GM10266 (cell line): ENCODE results near the gene SLC12A1.
"Not testable (repeated sequence)": the region's sequence is repeated elsewhere in the genome, so short reads cannot be mapped to it uniquely, and the experiment has no call there.

ENCODE experiments used
- DNase-seq: peaks from one replicate; pipeline ENCODE4 v3.0.0; 2012; ENCODE audit errors: extremely low spot score
- TF ChIP-seq, protein P1 (sequence below): IDR thresholded peaks from 2 replicates; pipeline ENCODE4 v1.5.1; 2012; ENCODE audit warnings: mild to moderate bottlenecking, low read depth; ENCODE audit not compliant: control insufficient read depth, insufficient read depth; ENCODE audit errors: missing control alignments

The SLC12A1 gene

DNA sequence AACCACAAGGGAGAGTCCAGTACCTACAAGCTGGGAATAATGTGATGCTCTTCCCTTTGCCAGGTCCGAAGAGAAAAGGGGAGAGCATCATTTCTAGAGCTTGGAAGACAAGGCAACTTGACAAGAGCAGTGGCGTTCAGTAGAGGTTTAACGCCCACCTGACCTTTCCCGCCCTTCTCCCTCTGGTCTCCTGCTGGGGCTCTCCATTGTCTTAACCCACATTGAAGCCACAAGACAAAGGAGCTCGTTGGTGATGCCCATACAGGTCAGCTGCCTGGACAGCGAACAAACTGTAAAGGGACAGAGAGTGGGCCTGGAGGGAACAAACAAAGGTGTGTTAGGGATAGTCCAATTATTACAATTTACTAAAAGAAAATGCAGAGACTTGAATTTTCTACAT lies 112.0 kb downstream of the SLC12A1 start:
- no peak for DNase-seq
- TF ChIP-seq, protein P1, sequence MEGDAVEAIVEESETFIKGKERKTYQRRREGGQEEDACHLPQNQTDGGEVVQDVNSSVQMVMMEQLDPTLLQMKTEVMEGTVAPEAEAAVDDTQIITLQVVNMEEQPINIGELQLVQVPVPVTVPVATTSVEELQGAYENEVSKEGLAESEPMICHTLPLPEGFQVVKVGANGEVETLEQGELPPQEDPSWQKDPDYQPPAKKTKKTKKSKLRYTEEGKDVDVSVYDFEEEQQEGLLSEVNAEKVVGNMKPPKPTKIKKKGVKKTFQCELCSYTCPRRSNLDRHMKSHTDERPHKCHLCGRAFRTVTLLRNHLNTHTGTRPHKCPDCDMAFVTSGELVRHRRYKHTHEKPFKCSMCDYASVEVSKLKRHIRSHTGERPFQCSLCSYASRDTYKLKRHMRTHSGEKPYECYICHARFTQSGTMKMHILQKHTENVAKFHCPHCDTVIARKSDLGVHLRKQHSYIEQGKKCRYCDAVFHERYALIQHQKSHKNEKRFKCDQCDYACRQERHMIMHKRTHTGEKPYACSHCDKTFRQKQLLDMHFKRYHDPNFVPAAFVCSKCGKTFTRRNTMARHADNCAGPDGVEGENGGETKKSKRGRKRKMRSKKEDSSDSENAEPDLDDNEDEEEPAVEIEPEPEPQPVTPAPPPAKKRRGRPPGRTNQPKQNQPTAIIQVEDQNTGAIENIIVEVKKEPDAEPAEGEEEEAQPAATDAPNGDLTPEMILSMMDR = no peak

DNA sequence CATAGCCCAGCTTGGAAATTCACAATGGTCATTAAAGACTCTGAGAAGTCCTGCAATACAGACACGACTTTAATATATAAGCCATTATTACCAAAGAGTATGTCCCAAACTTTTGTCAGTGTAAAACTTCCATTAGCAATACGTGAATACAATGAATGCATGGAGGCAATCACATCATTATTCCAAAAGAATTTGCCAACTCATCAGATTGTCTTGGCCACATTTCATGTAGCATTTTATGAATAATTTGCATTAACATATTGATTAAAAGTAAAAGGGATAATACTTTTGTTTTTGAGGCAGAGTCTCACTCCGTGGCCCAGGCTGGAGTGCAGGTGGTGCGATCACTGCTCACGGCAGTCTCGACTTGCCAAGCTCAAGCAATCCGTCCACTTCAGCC lies 117.2 kb downstream of the SLC12A1 start:
- no peak for DNase-seq
- TF ChIP-seq, protein P1 = no peak

DNA sequence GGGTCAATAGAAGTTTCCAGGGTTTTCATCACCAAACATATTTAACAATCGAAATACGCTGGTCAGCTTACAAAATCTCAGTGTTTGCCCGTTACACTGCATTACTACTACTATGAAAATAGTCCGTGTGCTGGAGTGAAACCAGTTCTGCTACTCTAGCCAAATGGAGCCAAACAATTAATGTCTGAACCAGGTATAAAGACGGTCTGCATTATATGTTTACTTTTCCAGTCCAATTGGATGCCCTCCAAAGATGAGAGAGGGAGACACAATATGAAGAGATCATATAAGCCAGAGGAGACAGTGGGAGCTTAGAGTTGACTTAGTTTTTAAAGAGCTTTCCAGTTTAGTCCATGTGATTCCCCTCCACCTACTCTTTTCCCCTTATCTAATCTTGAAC lies 118.8 kb downstream of the SLC12A1 start:
- TF ChIP-seq, protein P1 = no peak
- no peak for DNase-seq

DNA sequence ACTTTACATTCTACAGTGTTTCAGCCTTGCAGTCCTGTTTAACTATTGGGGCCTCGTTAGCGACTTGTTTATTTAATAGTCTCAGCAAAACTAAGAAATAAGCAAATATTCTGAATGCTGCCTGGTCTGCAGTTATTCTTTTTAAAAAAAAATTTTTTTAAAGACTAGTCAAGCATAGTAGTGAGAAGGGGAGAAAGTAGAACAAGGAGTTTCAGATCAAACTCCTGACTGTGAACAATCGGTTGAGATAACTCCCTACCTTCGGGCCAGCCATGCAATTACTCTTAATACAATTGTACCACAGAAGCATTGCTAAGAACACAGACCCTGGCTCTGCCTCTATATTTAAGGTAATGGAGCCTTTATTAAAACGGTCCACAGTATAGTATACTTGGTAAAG lies 119.3 kb downstream of the SLC12A1 start:
- TF ChIP-seq, protein P1 = no peak
- DNase-seq = no peak

DNA sequence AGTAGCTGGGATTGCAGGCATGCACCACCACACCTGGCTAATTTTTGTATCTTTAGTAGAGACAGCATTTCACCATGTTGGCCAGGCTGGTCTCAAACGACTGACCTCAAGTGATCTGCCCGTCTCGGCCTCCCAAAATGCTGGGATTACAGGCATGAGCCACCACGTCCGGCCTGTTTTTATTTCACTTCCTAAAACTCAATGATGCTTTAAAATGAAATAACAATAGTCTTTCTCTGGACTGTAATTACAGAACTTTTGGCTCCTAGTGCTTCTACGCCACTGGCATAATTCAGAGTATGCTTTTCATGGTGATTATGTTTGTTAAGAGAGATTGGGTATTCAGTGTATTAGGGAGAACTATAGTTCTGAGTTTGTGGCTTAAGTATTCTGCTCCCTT lies 120.1 kb downstream of the SLC12A1 start:
- DNase-seq = not testable (repeated sequence)

DNA sequence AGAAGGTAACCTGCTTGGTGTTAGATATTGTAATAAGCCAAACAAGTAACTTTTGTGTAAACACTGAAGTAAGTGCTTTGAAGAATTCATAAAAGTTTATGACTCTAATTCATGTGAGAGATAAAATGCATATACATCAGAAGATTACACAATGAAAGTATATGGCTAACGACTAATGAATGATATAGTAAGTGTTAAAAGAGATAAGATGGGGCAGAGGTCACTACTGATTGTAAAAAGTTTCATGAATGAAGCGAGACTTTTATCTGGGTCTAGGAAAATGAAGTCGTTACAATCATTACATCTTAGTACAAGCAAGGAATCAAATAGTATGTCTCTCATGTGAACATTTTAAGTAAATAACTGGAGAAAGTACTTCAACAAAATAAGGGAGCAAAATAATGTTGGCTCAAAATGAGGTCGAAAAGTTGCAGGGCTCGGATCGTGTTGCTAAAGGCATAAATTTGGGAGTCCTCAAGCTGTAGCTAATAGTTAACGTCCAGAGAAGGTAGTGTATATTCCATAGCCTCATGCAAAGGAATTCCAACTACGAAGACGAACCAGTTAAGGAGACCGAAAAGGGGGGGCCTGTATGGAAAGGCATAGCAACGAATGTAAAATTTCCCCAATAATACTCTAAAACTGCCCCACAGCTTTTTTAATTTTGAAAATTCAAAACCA lies 124.1 kb downstream of the SLC12A1 start:
- no peak for DNase-seq
- TF ChIP-seq, protein P1 = no peak

DNA sequence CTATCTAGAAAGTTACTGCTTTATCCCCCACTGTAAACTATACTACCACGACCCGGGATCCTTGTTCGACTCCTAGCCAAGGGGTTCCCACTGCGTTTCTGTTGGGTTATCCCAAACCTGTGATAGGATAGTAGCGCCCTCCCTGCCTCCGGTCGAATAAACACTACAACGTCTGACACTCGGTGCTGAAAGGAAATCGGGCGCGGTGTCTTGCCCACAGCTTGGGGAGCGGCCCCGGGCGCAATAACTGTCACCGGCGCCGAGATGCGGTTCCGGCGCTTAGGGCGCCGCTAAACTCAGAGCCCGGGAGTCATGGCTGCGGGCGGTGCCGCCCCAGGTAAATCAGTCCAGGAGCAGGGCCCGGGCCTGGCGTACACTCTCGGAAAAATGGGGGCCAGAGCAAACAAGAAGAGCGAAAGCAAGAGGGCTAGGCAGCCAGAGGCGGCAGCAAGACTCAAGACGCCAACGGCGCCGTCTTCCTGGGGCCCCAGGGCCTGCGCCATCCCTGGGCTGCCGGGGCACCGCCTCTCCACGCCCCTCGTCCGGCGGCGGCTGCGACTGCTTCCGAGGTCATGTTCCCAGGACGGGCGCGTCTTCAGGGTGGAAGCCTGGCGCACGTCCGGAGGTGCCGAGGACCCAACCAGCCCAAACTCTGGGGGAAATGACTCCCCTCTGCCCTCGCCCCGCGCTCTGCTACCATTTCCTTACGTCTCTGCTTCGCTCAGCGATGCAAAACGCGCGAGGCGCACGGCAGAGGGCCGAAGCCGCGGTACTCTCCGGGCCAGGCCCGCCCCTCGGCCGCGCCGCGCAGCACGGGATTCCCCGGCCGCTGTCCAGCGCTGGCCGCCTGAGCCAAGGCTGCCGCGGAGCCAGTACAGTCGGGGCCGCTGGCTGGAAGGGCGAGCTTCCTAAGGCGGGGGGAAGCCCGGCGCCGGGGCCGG lies 125.0 kb downstream of the SLC12A1 start, which contains the start of gene DUT:
DUT (plus strand) TSS at position 575 of the 941 bp plus-strand sequence; CDS start at position 662, 87 bp downstream.
- TF ChIP-seq, protein P1 = no peak
- peak; percentile 82 for DNase-seq
